CD14-positive monocyte (primary cell): ENCODE results near the gene HAO2. TPM values are rescaled to one million over a fixed set of nuclear protein-coding genes. Genes with fewer than 3 reads are reported as not detected.
"Not testable (repeated sequence)": the region's sequence is repeated elsewhere in the genome, so short reads cannot be mapped to it uniquely, and the experiment has no call there.

Source experiments
- DNase-seq, 3 donors: peaks; one replicate each; pipeline ENCODE4 v3.0.0-alpha.2; 2011 to 2022
- H2AFZ ChIP-seq: 2 replicates; pipeline ENCODE4 v1.6.0; 2012; ENCODE audit warnings: mild to moderate bottlenecking, low read depth, low read length, inconsistent platforms; ENCODE audit not compliant: insufficient read depth, poor library complexity, severe bottlenecking
- H3K27ac ChIP-seq, 2 donors: 1 replicate in 1 of 2; 2 replicates in 1 of 2; pipeline ENCODE4 v1.5.1; 2012 to 2013; ENCODE audit warnings: low read length in 2 of 2, control low read depth in 1 of 2, inconsistent platforms in 1 of 2, low read depth in 1 of 2, mild to moderate bottlenecking in 1 of 2
- H3K27me3 ChIP-seq, 2 donors: one replicate each; pipeline versions ENCODE4 v1.6.0 to v1.6.1; 2011 to 2013; ENCODE audit warnings: low read length in 2 of 2; ENCODE audit not compliant: control insufficient read depth in 2 of 2, insufficient read depth in 2 of 2
- H3K36me3 ChIP-seq, 2 donors: replicated peaks in 1 of 2; 1 replicate in 1 of 2; 2 replicates in 1 of 2; pipeline versions ENCODE4 v1.5.1 to v1.6.1; 2012 to 2013; ENCODE audit warnings: low read length in 2 of 2, control low read depth in 1 of 2, inconsistent platforms in 1 of 2, mild to moderate bottlenecking in 1 of 2; ENCODE audit not compliant: insufficient read depth in 2 of 2, control insufficient read depth in 1 of 2
- H3K4me1 ChIP-seq, 2 donors: 1 replicate in 1 of 2; 2 replicates in 1 of 2; pipeline versions ENCODE4 v1.5.1 to v1.6.1; 2012 to 2013; ENCODE audit warnings: low read length in 2 of 2, control low read depth in 1 of 2, inconsistent platforms in 1 of 2, mild to moderate bottlenecking in 1 of 2, moderate library complexity in 1 of 2; ENCODE audit not compliant: insufficient read depth in 2 of 2, control insufficient read depth in 1 of 2
- H3K4me2 ChIP-seq: replicated peaks from 2 replicates; pipeline ENCODE3; 2012; ENCODE audit warnings: low read length, moderate library complexity, mild to moderate bottlenecking; ENCODE audit not compliant: poor library complexity, severe bottlenecking; ENCODE audit errors: extremely low read depth
- H3K4me3 ChIP-seq, 3 experiments: fragments of 200-600 bp in 1 of 3; sonication (generic) in 1 of 3; replicated peaks in 1 of 3; 1 replicate in 2 of 3; 2 replicates in 1 of 3; pipeline ENCODE4 v1.5.1; 2011 to 2013; ENCODE audit warnings: low read length in 3 of 3, mild to moderate bottlenecking in 3 of 3, control low read depth in 2 of 3, low read depth in 2 of 3, inconsistent platforms in 1 of 3, moderate library complexity in 1 of 3
- H3K79me2 ChIP-seq: 2 replicates; pipeline ENCODE4 v1.6.0; 2012; ENCODE audit warnings: mild to moderate bottlenecking, control low read depth, inconsistent platforms, low read length, moderate library complexity; ENCODE audit not compliant: insufficient read depth
- H3K9ac ChIP-seq: 2 replicates; pipeline ENCODE4 v1.6.0; 2017; ENCODE audit warnings: low read length, mild to moderate bottlenecking; ENCODE audit not compliant: insufficient read depth, poor library complexity, severe bottlenecking
- H3K9me3 ChIP-seq, 2 donors: replicated peaks in 1 of 2; 1 replicate in 1 of 2; 2 replicates in 1 of 2; pipeline versions ENCODE4 v1.5.1 to v1.6.1; 2012 to 2013; ENCODE audit warnings: low read length in 2 of 2, control low read depth in 1 of 2; ENCODE audit not compliant: control insufficient read depth in 1 of 2, insufficient read depth in 1 of 2
- H4K20me1 ChIP-seq: 2 replicates; pipeline ENCODE4 v1.6.0; 2012; ENCODE audit warnings: mild to moderate bottlenecking, low read length, control low read depth, moderate library complexity; ENCODE audit not compliant: insufficient read depth
- H3K27ac Mint-ChIP-seq, 7 donors: one replicate each; pipeline ENCODE4 v1.8.0; 2020; ENCODE audit warnings: mild to moderate bottlenecking in 7 of 7, mixed read lengths in 7 of 7, moderate library complexity in 6 of 7, inconsistent platforms in 2 of 7
- H3K27me3 Mint-ChIP-seq, 3 donors: one replicate each; pipeline ENCODE4 v1.8.0; 2021 to 2022; ENCODE audit warnings: low read depth in 3 of 3, mild to moderate bottlenecking in 3 of 3, mixed read lengths in 3 of 3, moderate library complexity in 3 of 3, inconsistent platforms in 1 of 3
- H3K36me3 Mint-ChIP-seq, 2 donors: one replicate each; pipeline ENCODE4 v1.8.0; 2020; ENCODE audit warnings: mixed read lengths in 2 of 2, inconsistent platforms in 1 of 2, mild to moderate bottlenecking in 1 of 2
- H3K4me1 Mint-ChIP-seq: one replicate; pipeline ENCODE4 v1.8.0; 2020; ENCODE audit warnings: mild to moderate bottlenecking, mixed read lengths
- H3K4me3 Mint-ChIP-seq, 2 donors: one replicate each; pipeline ENCODE4 v1.8.0; 2020; ENCODE audit warnings: mild to moderate bottlenecking in 2 of 2, mixed read lengths in 2 of 2, moderate library complexity in 1 of 2
- H3K9me3 Mint-ChIP-seq, 7 donors: one replicate each; pipeline ENCODE4 v1.8.0; 2020 to 2022; ENCODE audit warnings: mixed read lengths in 7 of 7, mild to moderate bottlenecking in 6 of 7, moderate library complexity in 6 of 7, inconsistent platforms in 2 of 7
- WGBS: methylation state at CpG from one replicate; pipeline ENCODE4 v1.1.5; 2013; ENCODE audit warnings: missing lambda C conversion rate; ENCODE audit not compliant: insufficient coverage; 5-methylcytosine and 5-hydroxymethylcytosine counted together
- intact Hi-C, 2 donors: fragments of 100-400 bp; cut with micrococcal nuclease; formaldehyde crosslinking; loops; one replicate each; pipeline versions ENCODE4 v1.15.0 to v1.15.1; 2023
- polyA plus RNA-seq, 3 donors: library from polyadenylated mRNA; depleted of rRNA in 1 of 3; unstranded in 2 of 3; stranded (reverse) in 1 of 3; fragments of 300-500 nt in 2 of 3; fragments of >200 nt in 1 of 3; fragmentation: Illumina TruSeq in 2 of 3; gene quantifications; 1 replicate in 2 of 3; 2 replicates in 1 of 3; pipeline ENCODE4 v1.2.3, GENCODE V29; 2012 to 2021
- TF ChIP-seq, protein P1 (sequence below): fragments of 200-600 bp; IDR thresholded peaks from one replicate; pipeline ENCODE4 v1.8.0; 2022; ENCODE audit warnings: antibody characterized with exemption, mild to moderate bottlenecking

The HAO2 gene
- polyA plus RNA-seq, 3 donors = not detected

DNA sequence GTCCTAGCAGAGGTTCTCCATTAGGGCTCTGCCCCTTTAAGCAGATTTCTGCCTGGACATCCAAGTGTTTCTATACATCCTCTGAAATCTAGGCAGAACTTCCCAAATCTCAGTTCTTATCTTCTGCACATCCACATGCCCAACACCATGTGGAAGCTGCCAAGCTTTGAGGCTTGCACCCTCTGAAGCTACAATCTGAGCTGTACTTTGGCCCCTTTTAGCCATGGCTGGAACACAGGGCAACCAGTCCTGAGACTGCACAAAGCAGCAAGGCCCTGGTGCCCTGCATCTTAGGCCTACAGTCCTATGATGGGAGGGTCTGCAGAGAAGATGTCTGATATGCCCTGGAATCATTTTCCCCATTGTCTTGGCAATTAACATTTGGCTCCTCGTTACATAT is 8.0 kb downstream of the HAO2 start:
- H3K9ac ChIP-seq = no peak overlapping the region
- H3K4me2 ChIP-seq = no peak overlapping the region
- H3K4me1 Mint-ChIP-seq = no peaks in the 10 kb centered on the region
- no peak overlapping the region for H3K4me3 Mint-ChIP-seq
- 100% methylated on average over 1 of the region's 1 CpG for WGBS
- peaks cover 0 to 11% (median 4%) of the 10 kb centered on the region in 3 donors for H3K27me3 Mint-ChIP-seq
- intact Hi-C loops = no loop called here
- H3K9me3 Mint-ChIP-seq = peaks cover 0 to 4% (median 2%) of the 10 kb centered on the region in 7 donors
- no peak overlapping the region for H3K27ac ChIP-seq
- no peaks in the 10 kb centered on the region for H3K9me3 ChIP-seq
- no peaks in the 10 kb centered on the region for H3K36me3 Mint-ChIP-seq
- no peak overlapping the region for H3K4me3 ChIP-seq
- H3K36me3 ChIP-seq = no peaks in the 10 kb centered on the region
- TF ChIP-seq, protein P1, sequence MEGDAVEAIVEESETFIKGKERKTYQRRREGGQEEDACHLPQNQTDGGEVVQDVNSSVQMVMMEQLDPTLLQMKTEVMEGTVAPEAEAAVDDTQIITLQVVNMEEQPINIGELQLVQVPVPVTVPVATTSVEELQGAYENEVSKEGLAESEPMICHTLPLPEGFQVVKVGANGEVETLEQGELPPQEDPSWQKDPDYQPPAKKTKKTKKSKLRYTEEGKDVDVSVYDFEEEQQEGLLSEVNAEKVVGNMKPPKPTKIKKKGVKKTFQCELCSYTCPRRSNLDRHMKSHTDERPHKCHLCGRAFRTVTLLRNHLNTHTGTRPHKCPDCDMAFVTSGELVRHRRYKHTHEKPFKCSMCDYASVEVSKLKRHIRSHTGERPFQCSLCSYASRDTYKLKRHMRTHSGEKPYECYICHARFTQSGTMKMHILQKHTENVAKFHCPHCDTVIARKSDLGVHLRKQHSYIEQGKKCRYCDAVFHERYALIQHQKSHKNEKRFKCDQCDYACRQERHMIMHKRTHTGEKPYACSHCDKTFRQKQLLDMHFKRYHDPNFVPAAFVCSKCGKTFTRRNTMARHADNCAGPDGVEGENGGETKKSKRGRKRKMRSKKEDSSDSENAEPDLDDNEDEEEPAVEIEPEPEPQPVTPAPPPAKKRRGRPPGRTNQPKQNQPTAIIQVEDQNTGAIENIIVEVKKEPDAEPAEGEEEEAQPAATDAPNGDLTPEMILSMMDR = no peak
- no peaks in the 10 kb centered on the region for H3K4me1 ChIP-seq
- no peaks in the 10 kb centered on the region for H4K20me1 ChIP-seq
- no peaks in the 10 kb centered on the region for H3K79me2 ChIP-seq
- no peak for DNase-seq
- H3K27me3 ChIP-seq = no peaks in the 10 kb centered on the region
- no peak overlapping the region for H2AFZ ChIP-seq
- H3K27ac Mint-ChIP-seq = no peak overlapping the region

DNA sequence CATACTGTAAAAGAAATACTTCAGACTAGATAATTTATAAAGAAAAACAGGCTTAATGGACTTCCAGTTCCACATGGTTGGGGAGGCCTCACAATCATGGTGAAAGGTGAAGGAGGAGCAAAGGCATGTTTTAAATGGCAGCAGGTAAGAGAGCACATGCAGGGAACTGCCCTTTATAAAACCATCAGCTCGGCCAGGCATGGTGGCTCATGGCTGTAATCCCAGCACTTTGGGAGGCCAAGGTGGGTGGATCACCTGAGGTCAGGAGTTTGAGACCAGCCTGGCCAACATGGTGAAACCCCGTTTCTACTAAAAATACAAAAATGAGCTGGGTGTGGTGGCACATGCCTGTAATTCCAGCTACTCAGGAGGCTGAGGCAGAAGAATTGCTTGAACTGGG is 9.0 kb downstream of the HAO2 start:
- H3K9ac ChIP-seq, H3K4me3 ChIP-seq, H3K4me3 Mint-ChIP-seq, H3K27ac ChIP-seq, H3K4me2 ChIP-seq, H2AFZ ChIP-seq, H3K4me1 ChIP-seq, H3K36me3 ChIP-seq, intact Hi-C loops, H3K79me2 ChIP-seq, H3K27me3 ChIP-seq, H4K20me1 ChIP-seq, H3K4me1 Mint-ChIP-seq, DNase-seq, H3K9me3 Mint-ChIP-seq, H3K27ac Mint-ChIP-seq, H3K9me3 ChIP-seq, H3K36me3 Mint-ChIP-seq: not testable (repeated sequence)
- 100% methylated on average over 1 of the region's 2 CpGs for WGBS
- H3K27me3 Mint-ChIP-seq = peaks cover 0 to 11% (median 4%) of the 10 kb centered on the region in 3 donors
